AG10803 (cell line): ENCODE results near the gene GIGYF1.
A peak's percentile ranks its signal among the peaks of the same experiment; 100 is the strongest.
"Not testable (repeated sequence)": the region's sequence is repeated elsewhere in the genome, so short reads cannot be mapped to it uniquely, and the experiment has no call there.

Experiments used
- DNase-seq: peaks from one replicate; pipeline ENCODE4 v3.0.0; 2010; ENCODE audit warnings: low read depth
- H3K4me3 ChIP-seq: 2 replicates; pipeline ENCODE4 v1.5.1; 2011; ENCODE audit warnings: mild to moderate bottlenecking, low read length, control low read depth
- CTCF ChIP-seq: conservative IDR thresholded peaks from 2 replicates; pipeline ENCODE4 v1.5.1; 2011; ENCODE audit warnings: mild to moderate bottlenecking, low read length, control low read depth, inconsistent platforms

GIGYF1 gene

GRCh38 chr7:100726996-100727761, 33.1 kb upstream of the GIGYF1 start:
- peak; percentile 99 for DNase-seq
- no peak for TF ChIP-seq CTCF
- no peak overlapping the region for H3K4me3 ChIP-seq

GRCh38 chr7:100724364-100724763, 30.3 kb upstream of the GIGYF1 start:
- DNase-seq, H3K4me3 ChIP-seq: not testable (repeated sequence)

- no peak for DNase-seq
- no peak overlapping the region for H3K4me3 ChIP-seq
- TF ChIP-seq CTCF = no peak
Observed at GRCh38 chr7:100723732-100724275, 29.8 kb upstream of the GIGYF1 start.

GRCh38 chr7:100722480-100723212, 28.6 kb upstream of the GIGYF1 start:
- H3K4me3 ChIP-seq = no peak overlapping the region
- no peak for TF ChIP-seq CTCF
- DNase-seq = no peak

GRCh38 chr7:100721505-100721812, 27.4 kb upstream of the GIGYF1 start:
- H3K4me3 ChIP-seq = no peak overlapping the region
- TF ChIP-seq CTCF = no peak
- no peak for DNase-seq

- no peak for DNase-seq
- H3K4me3 ChIP-seq = no peak overlapping the region
- no peak for TF ChIP-seq CTCF
Observed at GRCh38 chr7:100720671-100721504, 26.8 kb upstream of the GIGYF1 start.

GRCh38 chr7:100720279-100720670, 26.2 kb upstream of the GIGYF1 start, which contains the start of gene EPO:
TSS of gene EPO (plus strand) at chr7:100720468. CDS start at chr7:100720981, 513 bp downstream.
- no peak for DNase-seq
- no peak for TF ChIP-seq CTCF
- peak within 1 kb of the TSS; percentile 3; the same call in 1 of the 2 replicates for H3K4me3 ChIP-seq
